ENCODE measurements around the gene SNX13.

Gene SNX13

DNA sequence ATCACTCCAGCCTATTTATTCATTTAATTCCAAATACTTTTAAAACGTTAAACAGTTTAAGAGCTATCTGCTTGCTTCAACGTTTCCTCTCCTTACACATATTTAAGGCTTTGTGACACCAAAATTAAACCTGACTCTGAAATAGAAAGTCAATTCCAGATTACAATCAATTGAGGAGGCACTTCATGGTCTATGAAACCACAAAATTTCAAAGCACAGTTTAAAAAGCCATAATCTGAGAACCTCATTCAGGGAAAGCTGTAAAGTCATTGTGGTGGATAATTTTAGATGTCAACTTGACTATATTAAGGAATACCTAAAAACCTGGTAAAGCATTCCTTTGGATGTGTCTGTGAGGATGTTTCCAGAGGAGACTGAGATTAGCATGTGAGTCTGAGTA lies 6.2 kb downstream of the SNX13 start:
- Histone ChIP-seq H3F3A (ENCODE audit: insufficient read depth, low read length) (no peaks in the 10 kb centered on the region), H3K27me3 (ENCODE audit: insufficient read depth, low read length) (no peaks in the 10 kb centered on the region), H3K79me2 (ENCODE audit: insufficient read depth, low read length) (peaks cover 99% of the 10 kb centered on the region), H3K4me1 (ENCODE audit: insufficient read depth, low read length, severe bottlenecking) (peaks cover 47% of the 10 kb centered on the region), H3K9me3 (ENCODE audit: low read length) (no peaks in the 10 kb centered on the region), H3K4me3 (ENCODE audit: low read depth, low read length, poor library complexity, severe bottlenecking) (peak overlapping the region; percentile 2), H4K20me1 (ENCODE audit: insufficient read depth, low read length) (peaks cover 10% of the 10 kb centered on the region; the same call in 1 of the 2 replicates), H3K4me2 (ENCODE audit: low read length) (peak overlapping the region; percentile 40; the same call in 1 of the 2 replicates), H3K9ac (ENCODE audit: low read length) (no peak overlapping the region; the same call in 1 of the 2 replicates), H3K9me2 (ENCODE audit: low read depth, low read length) (no peaks in the 10 kb centered on the region), H3K36me3 (ENCODE audit: insufficient read depth, low read length) (no peaks in the 10 kb centered on the region), H3K27ac (ENCODE audit: low read depth, low read length, poor library complexity, severe bottlenecking) (peak overlapping the region; percentile 65), H2AFZ (ENCODE audit: low read length) (no peak overlapping the region)
- no peak for TF ChIP-seq EZH2 (IDR thresholded peaks at IDR 0.05; ENCODE audit: borderline replicate concordance, low read length)

GRCh38 chr7:17932770-17933169 lies 7.5 kb downstream of the SNX13 start:
- Histone ChIP-seq H2AFZ (ENCODE audit: low read length) (no peak overlapping the region), H3K79me2 (ENCODE audit: insufficient read depth, low read length) (peaks cover 99% of the 10 kb centered on the region), H3F3A (ENCODE audit: insufficient read depth, low read length) (no peaks in the 10 kb centered on the region), H3K27ac (ENCODE audit: low read depth, low read length, poor library complexity, severe bottlenecking) (no peak overlapping the region), H3K4me1 (ENCODE audit: insufficient read depth, low read length, severe bottlenecking) (peaks cover 34% of the 10 kb centered on the region), H3K4me2 (ENCODE audit: low read length) (no peak overlapping the region), H4K20me1 (ENCODE audit: insufficient read depth, low read length) (peaks cover 14% of the 10 kb centered on the region; the same call in 1 of the 2 replicates), H3K36me3 (ENCODE audit: insufficient read depth, low read length) (no peaks in the 10 kb centered on the region), H3K9ac (ENCODE audit: low read length) (no peak overlapping the region), H3K27me3 (ENCODE audit: insufficient read depth, low read length) (no peaks in the 10 kb centered on the region), H3K9me3 (ENCODE audit: low read length) (no peaks in the 10 kb centered on the region), H3K9me2 (ENCODE audit: low read depth, low read length) (no peaks in the 10 kb centered on the region), H3K4me3 (ENCODE audit: low read depth, low read length, poor library complexity, severe bottlenecking) (no peak overlapping the region)
- TF ChIP-seq, protein P1, sequence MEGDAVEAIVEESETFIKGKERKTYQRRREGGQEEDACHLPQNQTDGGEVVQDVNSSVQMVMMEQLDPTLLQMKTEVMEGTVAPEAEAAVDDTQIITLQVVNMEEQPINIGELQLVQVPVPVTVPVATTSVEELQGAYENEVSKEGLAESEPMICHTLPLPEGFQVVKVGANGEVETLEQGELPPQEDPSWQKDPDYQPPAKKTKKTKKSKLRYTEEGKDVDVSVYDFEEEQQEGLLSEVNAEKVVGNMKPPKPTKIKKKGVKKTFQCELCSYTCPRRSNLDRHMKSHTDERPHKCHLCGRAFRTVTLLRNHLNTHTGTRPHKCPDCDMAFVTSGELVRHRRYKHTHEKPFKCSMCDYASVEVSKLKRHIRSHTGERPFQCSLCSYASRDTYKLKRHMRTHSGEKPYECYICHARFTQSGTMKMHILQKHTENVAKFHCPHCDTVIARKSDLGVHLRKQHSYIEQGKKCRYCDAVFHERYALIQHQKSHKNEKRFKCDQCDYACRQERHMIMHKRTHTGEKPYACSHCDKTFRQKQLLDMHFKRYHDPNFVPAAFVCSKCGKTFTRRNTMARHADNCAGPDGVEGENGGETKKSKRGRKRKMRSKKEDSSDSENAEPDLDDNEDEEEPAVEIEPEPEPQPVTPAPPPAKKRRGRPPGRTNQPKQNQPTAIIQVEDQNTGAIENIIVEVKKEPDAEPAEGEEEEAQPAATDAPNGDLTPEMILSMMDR (IDR thresholded peaks at IDR 0.05; ENCODE audit: low read length) = no peak
- TF ChIP-seq EZH2 (IDR thresholded peaks at IDR 0.05; ENCODE audit: borderline replicate concordance, low read length) = no peak

- H3K79me2 ChIP-seq (ENCODE audit: insufficient read depth, low read length) = peaks cover 97% of the 10 kb centered on the region
- H3K4me2 ChIP-seq (ENCODE audit: low read length) = no peak overlapping the region
- H3K27me3 ChIP-seq (ENCODE audit: insufficient read depth, low read length) = no peaks in the 10 kb centered on the region
- no peak overlapping the region for H3K27ac ChIP-seq (ENCODE audit: low read depth, low read length, poor library complexity, severe bottlenecking)
- H2AFZ ChIP-seq (ENCODE audit: low read length) = no peak overlapping the region
- no peaks in the 10 kb centered on the region for H3K36me3 ChIP-seq (ENCODE audit: insufficient read depth, low read length)
- H3K9me3 ChIP-seq (ENCODE audit: low read length) = no peaks in the 10 kb centered on the region
- no peaks in the 10 kb centered on the region for H3K9me2 ChIP-seq (ENCODE audit: low read depth, low read length)
- H4K20me1 ChIP-seq (ENCODE audit: insufficient read depth, low read length) = peaks cover 14% of the 10 kb centered on the region; the same call in 1 of the 2 replicates
- no peaks in the 10 kb centered on the region for H3F3A ChIP-seq (ENCODE audit: insufficient read depth, low read length)
- no peak for TF ChIP-seq EZH2 (IDR thresholded peaks at IDR 0.05; ENCODE audit: borderline replicate concordance, low read length)
- TF ChIP-seq, protein P1 (IDR thresholded peaks at IDR 0.05; ENCODE audit: low read length) = no peak
- H3K9ac ChIP-seq (ENCODE audit: low read length) = no peak overlapping the region
- H3K4me1 ChIP-seq (ENCODE audit: insufficient read depth, low read length, severe bottlenecking) = peaks cover 26% of the 10 kb centered on the region
- H3K4me3 ChIP-seq (ENCODE audit: low read depth, low read length, poor library complexity, severe bottlenecking) = no peak overlapping the region
These were observed 9.2 kb downstream of the SNX13 start for GRCh38 chr7:17931069-17931468.

DNA sequence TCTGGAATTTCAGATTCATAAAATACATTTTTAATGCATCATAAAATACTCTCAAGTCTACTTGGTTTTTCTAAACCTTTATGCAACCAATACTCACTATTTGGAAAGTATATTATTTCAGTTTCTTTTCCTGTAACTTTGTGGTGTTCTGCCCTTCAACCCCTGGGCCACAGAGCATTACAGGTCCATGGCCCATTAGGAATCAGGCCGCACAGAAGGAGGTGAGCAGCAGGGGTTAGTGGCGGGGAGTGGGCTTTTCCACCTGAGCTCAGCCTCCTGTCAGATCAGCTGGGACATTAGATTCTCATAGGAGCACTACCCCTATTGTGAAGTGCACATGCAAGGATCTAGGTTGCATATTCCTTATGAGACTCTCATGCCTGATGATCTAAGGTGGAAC lies 9.7 kb downstream of the SNX13 start:
- Histone ChIP-seq H4K20me1 (ENCODE audit: insufficient read depth, low read length) (peaks cover 14% of the 10 kb centered on the region; the same call in 1 of the 2 replicates), H3K36me3 (ENCODE audit: insufficient read depth, low read length) (no peaks in the 10 kb centered on the region), H3K4me1 (ENCODE audit: insufficient read depth, low read length, severe bottlenecking) (peaks cover 26% of the 10 kb centered on the region), H2AFZ (ENCODE audit: low read length) (no peak overlapping the region), H3K9me3 (ENCODE audit: low read length) (no peaks in the 10 kb centered on the region), H3K79me2 (ENCODE audit: insufficient read depth, low read length) (peaks cover 97% of the 10 kb centered on the region), H3K27ac (ENCODE audit: low read depth, low read length, poor library complexity, severe bottlenecking) (no peak overlapping the region), H3K4me2 (ENCODE audit: low read length) (no peak overlapping the region), H3F3A (ENCODE audit: insufficient read depth, low read length) (no peaks in the 10 kb centered on the region), H3K9ac (ENCODE audit: low read length) (no peak overlapping the region), H3K9me2 (ENCODE audit: low read depth, low read length) (no peaks in the 10 kb centered on the region), H3K4me3 (ENCODE audit: low read depth, low read length, poor library complexity, severe bottlenecking) (no peak overlapping the region), H3K27me3 (ENCODE audit: insufficient read depth, low read length) (no peaks in the 10 kb centered on the region)
- TF ChIP-seq EZH2 (IDR thresholded peaks at IDR 0.05; ENCODE audit: borderline replicate concordance, low read length) = no peak
- TF ChIP-seq, protein P1 (IDR thresholded peaks at IDR 0.05; ENCODE audit: low read length) = no peak

All from OCI-LY1 (cell line).